Left ventricle myocardium inferior (tissue), 1 donor: ENCODE results near the gene TRIOBP. TPM values are rescaled to one million over a fixed set of nuclear protein-coding genes. Genes with fewer than 3 reads are reported as not detected.

Experiments used
- DNase-seq: peaks from one replicate; pipeline ENCODE4 v3.0.0-alpha.2; 2020
- H3K27ac ChIP-seq: fragments of 200-600 bp; replicated peaks from 2 replicates; pipeline ENCODE4 v1.8.0; 2021
- H3K27me3 ChIP-seq: fragments of 200-600 bp; 2 replicates; pipeline ENCODE4 v1.8.0; 2021; ENCODE audit warnings: low read depth
- H3K36me3 ChIP-seq: fragments of 200-600 bp; 2 replicates; pipeline ENCODE4 v1.8.0; 2021
- H3K4me1 ChIP-seq: fragments of 200-600 bp; 2 replicates; pipeline ENCODE4 v1.8.0; 2021
- H3K4me3 ChIP-seq: fragments of 200-600 bp; 2 replicates; pipeline ENCODE4 v1.8.0; 2021; ENCODE audit warnings: mild to moderate bottlenecking, moderate library complexity
- H3K9me3 ChIP-seq: fragments of 200-600 bp; replicated peaks from 2 replicates; pipeline ENCODE4 v1.8.0; 2021
- CTCF ChIP-seq: fragments of 200-600 bp; IDR thresholded peaks from 2 replicates; pipeline ENCODE4 v1.8.0; 2021; ENCODE audit warnings: antibody characterized with exemption, mild to moderate bottlenecking, borderline replicate concordance
- intact Hi-C: fragments of 100-400 bp; cut with micrococcal nuclease; formaldehyde crosslinking; loops from one replicate; pipeline ENCODE4 v1.11.0; 2022
- total RNA-seq: library from RNA; stranded (reverse); fragmentation: NEBNext Ultra II Directional; extraction: Animal tissue kit (Norgen Biotek cat#: 25700); gene quantifications from one replicate; pipeline ENCODE4 v1.2.1, GENCODE V29; 2021
- donor health status: DM: no; HTN: yes; CAD: no; lungs with severe emphysema.

TRIOBP gene
- total RNA-seq, 1 donor from 2014 or later: 86.5 TPM

GRCh38 chr22:37763652-37764051, 66.8 kb downstream of the TRIOBP start:
- Histone ChIP-seq H3K27ac (peak overlapping the region; percentile 75), H3K27me3 (no peaks in the 10 kb centered on the region), H3K36me3 (peaks cover 84% of the 10 kb centered on the region), H3K4me3 (no peak overlapping the region), H3K4me1 (peaks cover 22% of the 10 kb centered on the region), H3K9me3 (no peaks in the 10 kb centered on the region)
- intact Hi-C loops: no loop called here
- no peak for TF ChIP-seq CTCF
- no peak for DNase-seq

GRCh38 chr22:37764622-37765021, 67.8 kb downstream of the TRIOBP start:
- Histone ChIP-seq H3K27me3 (no peaks in the 10 kb centered on the region), H3K9me3 (no peaks in the 10 kb centered on the region), H3K36me3 (peaks cover 84% of the 10 kb centered on the region), H3K27ac (peak overlapping the region; percentile 75), H3K4me3 (no peak overlapping the region), H3K4me1 (peaks cover 22% of the 10 kb centered on the region)
- intact Hi-C loops: no loop called here
- DNase-seq: no peak
- no peak for TF ChIP-seq CTCF

- H3K9me3 ChIP-seq: no peaks in the 10 kb centered on the region
- intact Hi-C loops: no loop called here
- peak; percentile 70 for DNase-seq
- H3K4me1 ChIP-seq: peaks cover 22% of the 10 kb centered on the region
- H3K27me3 ChIP-seq: no peaks in the 10 kb centered on the region
- peak overlapping the region; percentile 75 for H3K27ac ChIP-seq
- TF ChIP-seq CTCF: no peak
- H3K4me3 ChIP-seq: no peak overlapping the region
- peaks cover 84% of the 10 kb centered on the region for H3K36me3 ChIP-seq
Measured at GRCh38 chr22:37765498-37765897, 68.7 kb downstream of the TRIOBP start.

- Histone ChIP-seq H3K27ac (peak overlapping the region; percentile 75), H3K4me1 (peaks cover 22% of the 10 kb centered on the region), H3K9me3 (no peaks in the 10 kb centered on the region), H3K27me3 (no peaks in the 10 kb centered on the region), H3K36me3 (peaks cover 84% of the 10 kb centered on the region), H3K4me3 (no peak overlapping the region)
- intact Hi-C loops: no loop called here
- TF ChIP-seq CTCF: no peak
- no peak for DNase-seq
Measured at GRCh38 chr22:37765953-37766576, 69.2 kb downstream of the TRIOBP start.

GRCh38 chr22:37768273-37768672, 71.4 kb downstream of the TRIOBP start:
- H3K4me3 ChIP-seq: no peak overlapping the region
- no peak overlapping the region for H3K27ac ChIP-seq
- no peaks in the 10 kb centered on the region for H3K9me3 ChIP-seq
- DNase-seq: no peak
- peak; percentile 25 for TF ChIP-seq CTCF
- peaks cover 22% of the 10 kb centered on the region for H3K4me1 ChIP-seq
- peaks cover 90% of the 10 kb centered on the region for H3K36me3 ChIP-seq
- no peaks in the 10 kb centered on the region for H3K27me3 ChIP-seq
- intact Hi-C loops: no loop called here

- H3K4me1 ChIP-seq: peaks cover 22% of the 10 kb centered on the region
- TF ChIP-seq CTCF: no peak
- peaks cover 88% of the 10 kb centered on the region for H3K36me3 ChIP-seq
- no peak for DNase-seq
- H3K4me3 ChIP-seq: no peak overlapping the region
- no peaks in the 10 kb centered on the region for H3K9me3 ChIP-seq
- intact Hi-C loops: no loop called here
- no peaks in the 10 kb centered on the region for H3K27me3 ChIP-seq
- H3K27ac ChIP-seq: no peak overlapping the region
Measured at GRCh38 chr22:37769056-37769455, 72.2 kb downstream of the TRIOBP start.
